PC-3 (cell line): Measurements from ENCODE around the gene ERI3. TPM values are rescaled to one million over a fixed set of nuclear protein-coding genes. Genes with fewer than 3 reads are reported as not detected.

Experiments
- ATAC-seq: fragments of 200-7000 bp; cut with Tn5 transposase; 2 replicates; pipeline ENCODE4 v1.9.1; 2020; ENCODE audit warnings: mild to moderate bottlenecking, moderate library complexity
- BruUV-seq: library from RNA; stranded (reverse); fragments of 400-500 nt; replicated peaks from 2 replicates; lab custom pipeline; 2021; lab: Mats Ljungman, UMichigan
- CTCF ChIA-PET: fragments of 300-600 bp; sonication (Branson Sonifier 250); formaldehyde crosslinking; loops from one replicate; lab custom pipeline; 2022; ENCODE audit warnings: antibody characterized with exemption; lab: Charles Lee
- POLR2A ChIA-PET: fragments of 300-600 bp; sonication (Branson Sonifier 250); formaldehyde crosslinking; loops from one replicate; lab custom pipeline; 2022; ENCODE audit warnings: antibody characterized with exemption; ENCODE audit not compliant: unreplicated experiment; lab: Charles Lee
- DNase-seq: peaks from one replicate; pipeline ENCODE4 v3.0.0-alpha.2; 2015
- H2AFZ ChIP-seq: fragments of 300-600 bp; sonication (generic); 2 replicates; pipeline ENCODE4 v1.6.0; 2016; ENCODE audit warnings: antibody characterized with exemption, low read length
- H3F3A ChIP-seq: fragments of 300-600 bp; sonication (generic); one replicate; pipeline ENCODE4 v1.6.0; 2017; ENCODE audit warnings: antibody characterized with exemption, low read length, control low read depth, mild to moderate bottlenecking; ENCODE audit not compliant: unreplicated experiment
- H3K27ac ChIP-seq: fragments of 300-600 bp; sonication (generic); 2 replicates; pipeline ENCODE4 v1.5.1; 2016; ENCODE audit warnings: mild to moderate bottlenecking, low read length
- H3K27me3 ChIP-seq: fragments of 300-600 bp; sonication (generic); 2 replicates; pipeline ENCODE4 v1.6.1; 2016; ENCODE audit warnings: low read length, mixed read lengths
- H3K36me3 ChIP-seq: fragments of 300-600 bp; sonication (generic); 2 replicates; pipeline ENCODE4 v1.6.1; 2016; ENCODE audit warnings: low read depth, mixed run types, low read length, mixed read lengths
- H3K4me1 ChIP-seq: fragments of 300-600 bp; sonication (generic); 2 replicates; pipeline ENCODE4 v1.5.1; 2016; ENCODE audit warnings: low read length; ENCODE audit not compliant: insufficient read depth
- H3K4me2 ChIP-seq: fragments of 300-600 bp; sonication (generic); 2 replicates; pipeline ENCODE4 v1.6.0; 2016; ENCODE audit warnings: low read length
- H3K4me3 ChIP-seq: fragments of 300-600 bp; sonication (generic); 2 replicates; pipeline ENCODE4 v1.5.1; 2016; ENCODE audit warnings: mild to moderate bottlenecking, low read length, mixed read lengths
- H3K79me2 ChIP-seq: fragments of 300-600 bp; sonication (generic); 2 replicates; pipeline ENCODE4 v1.6.1; 2017; ENCODE audit warnings: low read length, mixed read lengths
- H3K9ac ChIP-seq: fragments of 300-600 bp; sonication (generic); 2 replicates; pipeline ENCODE4 v1.6.0; 2016; ENCODE audit warnings: mild to moderate bottlenecking, low read length
- H3K9me2 ChIP-seq: fragments of 300-600 bp; sonication (generic); replicated peaks from 2 replicates; pipeline ENCODE4 v1.6.1; 2016; ENCODE audit warnings: mixed run types, low read length, mixed read lengths
- H3K9me3 ChIP-seq: fragments of 300-600 bp; sonication (generic); 2 replicates; pipeline ENCODE4 v1.6.1; 2016; ENCODE audit warnings: low read length, mixed read lengths
- H4K20me1 ChIP-seq: fragments of 300-600 bp; sonication (generic); 2 replicates; pipeline ENCODE4 v1.6.1; 2016; ENCODE audit warnings: low read length, mixed read lengths
- CTCF ChIP-seq: fragments of 300-600 bp; sonication (generic); conservative IDR thresholded peaks from 2 replicates; pipeline ENCODE4 v1.5.1; 2017; ENCODE audit warnings: antibody characterized with exemption, low read depth, mild to moderate bottlenecking, low read length
- EZH2 ChIP-seq: fragments of 300-600 bp; sonication (generic); IDR thresholded peaks from one replicate; pipeline ENCODE4 v1.6.1; 2017; ENCODE audit warnings: antibody characterized with exemption, mild to moderate bottlenecking, low read length; ENCODE audit not compliant: unreplicated experiment
- EZH2phosphoT487 ChIP-seq: fragments of 300-600 bp; sonication (generic); IDR thresholded peaks from 2 replicates; pipeline ENCODE4 v1.6.1; 2018; ENCODE audit warnings: mild to moderate bottlenecking, antibody characterized with exemption, low read length, borderline replicate concordance
- intact Hi-C: fragments of 100-400 bp; cut with micrococcal nuclease; formaldehyde crosslinking; loops from 2 replicates; pipeline ENCODE4 v1.9.0; 2023
- total RNA-seq: library from RNA; depleted of rRNA; stranded (reverse); fragments of >200 nt; gene quantifications from 2 replicates; pipeline ENCODE4 v1.2.3, GENCODE V29; 2014; rRNA removed

The ERI3 gene
- total RNA-seq, 1 experiment from 2014 or later: 138 TPM

GRCh38 chr1:44174630-44175029 lies 180.4 kb downstream of the ERI3 start:
- H3K9me2 ChIP-seq: no peaks in the 10 kb centered on the region
- no peak overlapping the region for H3K4me2 ChIP-seq
- ATAC-seq (no peak), DNase-seq (peak; percentile 5)
- TF ChIP-seq CTCF: no peak
- no peak for TF ChIP-seq EZH2phosphoT487
- TF ChIP-seq EZH2: no peak
- ChIA-PET POLR2A (no interaction called here), CTCF (interaction anchor here (0.6 kb wide), 1 partner anchor 126 kb away, joined by 8 read pairs; no protein-coding TSS in a partner anchor)
- H3F3A ChIP-seq: no peaks in the 10 kb centered on the region
- H4K20me1 ChIP-seq: no peaks in the 10 kb centered on the region
- no peak overlapping the region for H3K9ac ChIP-seq
- H3K79me2 ChIP-seq: no peaks in the 10 kb centered on the region
- H3K27me3 ChIP-seq: no peaks in the 10 kb centered on the region
- no peaks in the 10 kb centered on the region for H3K4me1 ChIP-seq
- BruUV-seq: no TSS peak
- H3K4me3 ChIP-seq: no peak overlapping the region
- no peak overlapping the region for H2AFZ ChIP-seq
- no peaks in the 10 kb centered on the region for H3K36me3 ChIP-seq
- H3K27ac ChIP-seq: no peak overlapping the region
- intact Hi-C loops: no loop called here
- 0 out of 2 replicates have a peak, but pooled peaks cover 26% of the 10 kb centered on the region for H3K9me3 ChIP-seq

Other genes with a start within 250 kb of the ERI3 start
- 0.26 and 0.58 TPM in 2 replicates for gene KLF17, start 236.4 kb downstream of the ERI3 start, total RNA-seq
- not detected in 2 replicates for gene KLF18, start 213.6 kb downstream of the ERI3 start, total RNA-seq
- gene DMAP1, start 141.8 kb downstream of the ERI3 start, total RNA-seq: 55.5 and 59.0 TPM in 2 replicates
- gene RNF220, start 50.0 kb upstream of the ERI3 start, total RNA-seq: 66.6 and 100 TPM in 2 replicates